Panc1 (cell line): ENCODE data around the gene BRWD1.

Experiments used
- POLR2AphosphoS5 ChIP-seq: IDR thresholded peaks from 2 replicates; pipeline ENCODE4 v1.6.1; 2012; ENCODE audit warnings: mild to moderate bottlenecking, low read depth, low read length, moderate library complexity
- SIN3A ChIP-seq: IDR thresholded peaks from 2 replicates; pipeline ENCODE4 v1.6.1; 2012; ENCODE audit warnings: low read depth, mild to moderate bottlenecking, low read length, moderate library complexity, borderline replicate concordance; ENCODE audit not compliant: insufficient read depth
- TF ChIP-seq, protein P1 (sequence below): fragments of 450-650 bp; IDR thresholded peaks from 2 replicates; pipeline ENCODE4 v1.5.1; 2017; ENCODE audit warnings: mild to moderate bottlenecking

GRCh38 chr21:39332175-39332574 lies 18.7 kb upstream of the BRWD1 start:
- no peak for TF ChIP-seq SIN3A
- TF ChIP-seq, protein P1, sequence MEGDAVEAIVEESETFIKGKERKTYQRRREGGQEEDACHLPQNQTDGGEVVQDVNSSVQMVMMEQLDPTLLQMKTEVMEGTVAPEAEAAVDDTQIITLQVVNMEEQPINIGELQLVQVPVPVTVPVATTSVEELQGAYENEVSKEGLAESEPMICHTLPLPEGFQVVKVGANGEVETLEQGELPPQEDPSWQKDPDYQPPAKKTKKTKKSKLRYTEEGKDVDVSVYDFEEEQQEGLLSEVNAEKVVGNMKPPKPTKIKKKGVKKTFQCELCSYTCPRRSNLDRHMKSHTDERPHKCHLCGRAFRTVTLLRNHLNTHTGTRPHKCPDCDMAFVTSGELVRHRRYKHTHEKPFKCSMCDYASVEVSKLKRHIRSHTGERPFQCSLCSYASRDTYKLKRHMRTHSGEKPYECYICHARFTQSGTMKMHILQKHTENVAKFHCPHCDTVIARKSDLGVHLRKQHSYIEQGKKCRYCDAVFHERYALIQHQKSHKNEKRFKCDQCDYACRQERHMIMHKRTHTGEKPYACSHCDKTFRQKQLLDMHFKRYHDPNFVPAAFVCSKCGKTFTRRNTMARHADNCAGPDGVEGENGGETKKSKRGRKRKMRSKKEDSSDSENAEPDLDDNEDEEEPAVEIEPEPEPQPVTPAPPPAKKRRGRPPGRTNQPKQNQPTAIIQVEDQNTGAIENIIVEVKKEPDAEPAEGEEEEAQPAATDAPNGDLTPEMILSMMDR = no peak
- no peak for TF ChIP-seq POLR2AphosphoS5
